Esophagus squamous epithelium (tissue), 5 donors: Measurements from ENCODE around the gene PTK7. TPM values are rescaled to one million over a fixed set of nuclear protein-coding genes. Genes with fewer than 3 reads are reported as not detected.

ENCODE experiments used
- DNase-seq: peaks from one replicate; lab custom pipeline; 2025; lab: John Stamatoyannopoulos, UW
- H3K27ac ChIP-seq, 4 donors: fragments of 200-600 bp; sonication (generic); one replicate each; pipeline ENCODE4 v1.5.1; 2016 to 2019; ENCODE audit warnings: mild to moderate bottlenecking in 1 of 4
- H3K27me3 ChIP-seq, 4 donors: fragments of 200-600 bp; sonication (generic); 1 replicate in 3 of 4; 2 replicates in 1 of 4; pipeline versions ENCODE4 v1.5.1 to v1.6.0; 2017 to 2021; ENCODE audit warnings: antibody characterized with exemption in 1 of 4
- H3K36me3 ChIP-seq, 3 donors: fragments of 200-600 bp; sonication (generic); one replicate each; pipeline ENCODE4 v1.5.1; 2016 to 2019
- H3K4me1 ChIP-seq, 3 donors: fragments of 200-600 bp; sonication (generic); one replicate each; pipeline ENCODE4 v1.5.1; 2017 to 2019
- H3K4me3 ChIP-seq, 4 donors: fragments of 200-600 bp; sonication (generic); 1 replicate in 3 of 4; 2 replicates in 1 of 4; pipeline ENCODE4 v1.5.1; 2016 to 2019; ENCODE audit warnings: mild to moderate bottlenecking in 2 of 4, moderate library complexity in 1 of 4
- H3K9me3 ChIP-seq, 3 donors: fragments of 200-600 bp; sonication (generic); one replicate each; pipeline ENCODE4 v1.5.1; 2016 to 2019
- CTCF ChIP-seq, 6 experiments: fragments of 450-650 bp in 4 of 6; fragments of 200-600 bp in 2 of 6; sonication (generic) in 2 of 6; IDR thresholded peaks; one replicate each; pipeline ENCODE4 v1.5.1; 2016 to 2019; ENCODE audit warnings: antibody characterized with exemption in 6 of 6, mild to moderate bottlenecking in 4 of 6, moderate library complexity in 4 of 6
- POLR2A ChIP-seq, 4 donors: fragments of 450-650 bp; IDR thresholded peaks; one replicate each; pipeline ENCODE4 v1.6.1; 2017; ENCODE audit warnings: antibody characterized with exemption in 4 of 4, mild to moderate bottlenecking in 4 of 4, moderate library complexity in 3 of 4
- WGBS, 2 donors: methylation state at CpG; one replicate each; pipeline ENCODE4 v1.1.5; 2018; 5-methylcytosine and 5-hydroxymethylcytosine counted together
- intact Hi-C: fragments of 100-400 bp; cut with DNase I; formaldehyde crosslinking; loops from one replicate; pipeline ENCODE4 v1.15.0; 2022
- total RNA-seq, 4 donors: library from RNA; depleted of rRNA; stranded (reverse); fragments of >200 nt; gene quantifications; one replicate each; pipeline ENCODE4 v1.1.0, GENCODE V29; 2016
- donor health status: DM: yes; HTN: yes; CAD: no.

Gene PTK7
- total RNA-seq, 4 donors from 2014 or later, result 30.6 to 44.1 (median 36.7) TPM

DNA sequence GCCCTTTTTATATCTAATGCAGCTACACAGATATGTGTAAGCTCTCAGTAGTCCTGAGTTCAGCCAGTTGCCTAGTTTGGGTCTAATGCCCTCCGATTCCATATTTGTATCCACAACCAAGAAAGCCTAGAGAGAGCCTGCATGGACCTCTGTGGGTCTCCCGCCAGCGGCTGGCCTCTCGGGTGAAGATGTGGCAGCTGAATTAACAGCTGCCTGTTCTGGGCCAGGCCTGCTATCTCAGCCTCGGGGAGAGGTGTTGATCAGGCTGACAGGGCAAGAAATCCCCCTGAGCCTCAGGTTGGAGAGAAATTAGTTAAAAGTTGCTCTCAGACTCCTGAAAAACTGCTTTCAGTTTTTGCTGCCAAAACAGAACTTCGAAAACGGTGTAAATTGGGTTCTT, 19.8 kb downstream of the PTK7 start:
- DNase-seq, result no peak
- Histone ChIP-seq H3K27me3 (no peaks in the 10 kb centered on the region), H3K4me1 (peaks cover 16 to 81% (median 41%) of the 10 kb centered on the region in 3 donors), H3K4me3 (peak overlapping the region in 3 of 4 donors; percentile 2 to 35 (median 21)), H3K27ac (peak overlapping the region; percentile 80 to 89 (median 83)), H3K36me3 (no peaks in the 10 kb centered on the region), H3K9me3 (no peaks in the 10 kb centered on the region)
- intact Hi-C loops, result no loop called here
- WGBS, 2 donors, result 26 to 61% methylated on average over 5 to 6 of the region's 7 CpGs
- TF ChIP-seq POLR2A (IDR thresholded peaks at IDR 0.05), result no peak
- no peak for TF ChIP-seq CTCF (IDR thresholded peaks at IDR 0.05)

GRCh38 chr6:43096451-43097097, 20.5 kb downstream of the PTK7 start:
- intact Hi-C loops, result no loop called here
- Histone ChIP-seq H3K4me3 (peak overlapping the region in 3 of 4 donors; percentile 2 to 35 (median 21)), H3K4me1 (peaks cover 16 to 81% (median 41%) of the 10 kb centered on the region in 3 donors), H3K27me3 (no peaks in the 10 kb centered on the region), H3K27ac (peak overlapping the region; percentile 80 to 89 (median 83)), H3K36me3 (no peaks in the 10 kb centered on the region), H3K9me3 (no peaks in the 10 kb centered on the region)
- no peak for DNase-seq
- TF ChIP-seq CTCF (IDR thresholded peaks at IDR 0.05) (no peak), POLR2A (IDR thresholded peaks at IDR 0.05) (peak in 1 of 4 donors; percentile 43)
- WGBS, 2 donors, result 11 to 25% methylated on average over 3 to 4 of the region's 8 CpGs

- DNase-seq, result no peak
- H3K27me3 ChIP-seq, result no peaks in the 10 kb centered on the region
- intact Hi-C loops, result no loop called here
- H3K9me3 ChIP-seq, result no peaks in the 10 kb centered on the region
- H3K27ac ChIP-seq, result peak overlapping the region; percentile 80 to 89 (median 83)
- WGBS, 2 donors, result 7 to 22% methylated on average over 5 of the region's 5 CpGs
- H3K4me3 ChIP-seq, result peak overlapping the region in 2 of 4 donors; percentile 21 to 35
- TF ChIP-seq CTCF (IDR thresholded peaks at IDR 0.05), result peak in 1 of 6 experiments; percentile 20
- TF ChIP-seq POLR2A (IDR thresholded peaks at IDR 0.05), result no peak
- peaks cover 16 to 77% (median 41%) of the 10 kb centered on the region in 3 donors for H3K4me1 ChIP-seq
- no peaks in the 10 kb centered on the region for H3K36me3 ChIP-seq
Measured at GRCh38 chr6:43097098-43097489, 21.0 kb downstream of the PTK7 start.

GRCh38 chr6:43097502-43097901, 21.4 kb downstream of the PTK7 start:
- Histone ChIP-seq H3K27me3 (no peaks in the 10 kb centered on the region), H3K36me3 (no peaks in the 10 kb centered on the region), H3K27ac (peak overlapping the region; percentile 80 to 89 (median 83)), H3K4me3 (no peak overlapping the region), H3K4me1 (peaks cover 16 to 73% (median 41%) of the 10 kb centered on the region in 3 donors), H3K9me3 (no peaks in the 10 kb centered on the region)
- DNase-seq, result no peak
- intact Hi-C loops, result no loop called here
- WGBS, 2 donors, result 74 to 76% methylated on average over 4 of the region's 4 CpGs
- no peak for TF ChIP-seq CTCF (IDR thresholded peaks at IDR 0.05)
- no peak for TF ChIP-seq POLR2A (IDR thresholded peaks at IDR 0.05)

- intact Hi-C loops, result no loop called here
- Histone ChIP-seq H3K27me3 (no peaks in the 10 kb centered on the region), H3K36me3 (no peaks in the 10 kb centered on the region), H3K27ac (no peak overlapping the region), H3K9me3 (no peaks in the 10 kb centered on the region), H3K4me3 (no peak overlapping the region), H3K4me1 (peaks cover 7 to 48% (median 18%) of the 10 kb centered on the region in 3 donors)
- no peak for DNase-seq
- WGBS, 2 donors, result 57 to 66% methylated on average over 4 of the region's 4 CpGs
- TF ChIP-seq CTCF (IDR thresholded peaks at IDR 0.05) (no peak), POLR2A (IDR thresholded peaks at IDR 0.05) (no peak)
Measured at GRCh38 chr6:43101497-43101896, 25.4 kb downstream of the PTK7 start.
